Activated naive CD8-positive, alpha-beta T cell treated with anti-CD3 and anti-CD28 coated beads for 36 hours (primary cell): ENCODE measurements around the gene AGAP6. TPM values are rescaled to one million over a fixed set of nuclear protein-coding genes. Genes with fewer than 3 reads are reported as not detected.
A peak's percentile ranks its signal among the peaks of the same experiment; 100 is the strongest.
"Not testable (repeated sequence)": the region's sequence is repeated elsewhere in the genome, so short reads cannot be mapped to it uniquely, and the experiment has no call there.

Experiments
- DNase-seq: peaks from one replicate; pipeline ENCODE4 v3.0.0; 2021
- H3K27ac Mint-ChIP-seq: one replicate; pipeline ENCODE4 v1.8.0; 2022; ENCODE audit warnings: mild to moderate bottlenecking, moderate library complexity, mixed read lengths
- H3K27me3 Mint-ChIP-seq: one replicate; pipeline ENCODE4 v1.8.0; 2022; ENCODE audit warnings: mild to moderate bottlenecking, mixed read lengths
- H3K36me3 Mint-ChIP-seq: one replicate; pipeline ENCODE4 v1.8.0; 2021; ENCODE audit warnings: mild to moderate bottlenecking, mixed read lengths
- H3K4me1 Mint-ChIP-seq: one replicate; pipeline ENCODE4 v1.8.0; 2021; ENCODE audit warnings: mixed read lengths
- H3K4me3 Mint-ChIP-seq: one replicate; pipeline ENCODE4 v1.8.0; 2022; ENCODE audit warnings: mild to moderate bottlenecking, moderate library complexity, mixed read lengths
- H3K9me3 Mint-ChIP-seq: one replicate; pipeline ENCODE4 v1.8.0; 2022; ENCODE audit warnings: mixed read lengths
- total RNA-seq, 2 experiments: library from RNA; stranded (reverse); gene quantifications; one replicate each; pipeline ENCODE4 v1.2.3, GENCODE V29; 2021

AGAP6 gene
- 10 to 100 TPM; 13.6 to 14.7 TPM for total RNA-seq

DNA sequence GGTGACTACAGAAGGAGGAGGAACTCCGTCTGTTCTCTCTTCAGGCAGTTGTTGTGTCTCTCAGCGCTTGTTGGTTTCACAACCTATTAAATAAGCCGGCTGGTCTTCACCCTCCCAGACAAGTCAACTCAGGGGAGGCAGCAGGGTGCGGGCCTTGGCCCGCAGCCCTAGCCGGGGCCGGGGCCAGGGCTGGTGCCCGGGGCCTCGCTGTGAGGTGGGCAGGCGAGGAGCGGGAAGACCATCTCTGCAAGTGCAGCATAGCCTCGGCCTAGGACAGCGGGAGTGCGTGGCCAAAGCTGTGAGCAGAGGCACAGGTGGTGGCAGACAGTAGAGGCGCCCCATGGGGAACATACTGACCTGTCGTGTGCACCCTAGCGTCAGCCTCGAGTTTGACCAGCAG, at the start of gene AGAP6:
AGAP6 (plus strand) TSS at position 31 of the 400 bp plus-strand sequence; CDS start at position 341, 310 bp downstream.
- not testable (repeated sequence) for H3K4me3 Mint-ChIP-seq, H3K27me3 Mint-ChIP-seq, DNase-seq, H3K27ac Mint-ChIP-seq, H3K4me1 Mint-ChIP-seq, H3K9me3 Mint-ChIP-seq, H3K36me3 Mint-ChIP-seq

DNA sequence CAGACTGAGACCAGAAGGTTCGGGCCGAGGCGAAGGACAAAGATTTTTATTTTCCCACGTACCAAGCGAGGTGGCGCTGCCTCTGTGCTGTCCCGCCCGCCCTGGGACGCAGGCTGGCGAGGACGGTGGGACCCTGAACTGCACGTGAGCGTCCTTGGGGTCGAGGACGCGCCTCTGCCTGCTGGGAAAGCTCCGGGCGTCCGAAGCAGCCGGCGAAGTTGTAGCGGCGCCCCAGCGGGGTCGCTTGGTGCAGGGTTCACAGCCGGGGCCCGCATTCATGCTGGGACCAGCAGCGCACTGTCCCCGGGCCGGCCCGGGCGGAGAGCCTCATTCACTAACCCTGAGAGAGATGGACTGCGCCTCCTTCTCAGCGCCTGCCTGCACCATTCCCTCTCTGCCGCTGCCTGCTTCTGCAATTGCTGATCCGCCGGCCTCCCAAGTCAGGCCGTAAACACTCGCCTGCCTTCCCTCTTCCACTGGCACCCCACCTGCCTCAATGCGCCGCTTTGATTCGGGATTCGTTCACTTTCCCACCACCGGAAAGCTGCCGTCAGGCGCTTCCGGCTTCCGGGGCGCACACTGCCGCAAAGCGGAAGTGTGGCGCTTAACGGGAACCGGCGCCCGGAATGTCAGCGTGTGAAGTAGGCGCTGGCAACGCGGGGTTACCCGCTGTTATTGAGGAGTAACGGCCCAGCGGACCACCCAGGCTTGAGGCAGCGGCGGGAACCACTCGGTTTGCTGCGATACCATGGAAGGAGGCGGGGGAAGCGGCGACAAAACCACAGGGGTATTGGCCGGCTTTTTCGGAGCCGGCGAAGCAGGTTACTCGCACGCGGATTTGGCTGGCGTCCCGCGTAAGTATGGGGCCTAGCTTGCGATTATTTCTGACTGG, 46.5 kb upstream of the AGAP6 start, which contains the start of the genes PARG and TIMM23B:
PARG (minus strand) TSS at position 581 of the 892 bp plus-strand sequence; CDS start at position 279, 302 bp downstream.
TIMM23B (plus strand) TSS at position 607 of the 892 bp plus-strand sequence; CDS start at position 749, 142 bp downstream.
- H3K27ac Mint-ChIP-seq: peak within 1 kb of the TSS; percentile 94
- H3K27me3 Mint-ChIP-seq, H3K9me3 Mint-ChIP-seq: not testable (repeated sequence)
- peak; percentile 85 for DNase-seq
- H3K36me3 Mint-ChIP-seq: peaks cover 11% of the 10 kb centered on the region
- H3K4me1 Mint-ChIP-seq: peaks cover 15% of the 10 kb centered on the region
- H3K4me3 Mint-ChIP-seq: peak within 1 kb of the TSS; percentile 99

DNA sequence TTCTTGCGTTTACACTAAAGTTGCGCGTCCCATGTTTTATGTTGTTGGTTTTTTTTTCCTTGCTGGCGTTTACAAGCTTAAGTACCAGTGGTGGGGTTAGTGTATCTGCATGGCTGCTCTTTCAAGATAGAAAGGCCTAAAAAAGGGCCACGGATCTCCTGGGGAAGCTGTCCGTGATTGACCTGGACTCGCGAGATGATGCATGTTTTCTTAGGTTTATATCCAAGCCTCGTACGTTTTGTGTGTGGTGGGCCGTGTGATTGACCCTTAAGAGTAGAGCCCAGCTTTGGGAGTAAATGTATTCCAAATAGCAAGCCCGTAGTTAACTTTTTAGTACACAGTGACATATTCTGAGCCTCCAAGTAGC, 45.9 kb upstream of the AGAP6 start:
- Mint-ChIP-seq H3K4me1 (peaks cover 15% of the 10 kb centered on the region), H3K36me3 (peaks cover 15% of the 10 kb centered on the region), H3K27ac (peak overlapping the region; percentile 94), H3K4me3 (peak overlapping the region; percentile 99)
- not testable (repeated sequence) for H3K9me3 Mint-ChIP-seq, DNase-seq, H3K27me3 Mint-ChIP-seq

DNA sequence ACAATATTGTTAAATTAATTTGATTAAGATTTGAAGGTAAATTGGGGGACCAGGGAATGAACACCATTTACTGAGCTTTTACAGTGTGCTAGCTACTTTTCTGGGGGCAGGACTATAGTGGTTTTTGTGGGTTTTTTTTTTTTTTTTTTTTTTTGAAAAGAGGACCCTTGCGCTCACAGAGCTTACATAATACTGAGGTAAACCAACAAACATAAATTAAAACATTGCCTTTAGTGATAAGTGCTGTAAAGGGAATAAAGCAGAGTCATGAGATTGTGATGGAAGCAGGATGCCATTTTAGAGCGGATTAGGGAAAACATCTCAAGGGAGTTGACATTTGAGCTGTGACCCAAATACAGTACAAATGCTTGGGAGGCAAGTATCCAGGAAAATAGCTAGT, 44.6 kb upstream of the AGAP6 start:
- H3K4me3 Mint-ChIP-seq: peak overlapping the region; percentile 41
- peaks cover 11% of the 10 kb centered on the region for H3K4me1 Mint-ChIP-seq
- not testable (repeated sequence) for H3K27ac Mint-ChIP-seq

DNA sequence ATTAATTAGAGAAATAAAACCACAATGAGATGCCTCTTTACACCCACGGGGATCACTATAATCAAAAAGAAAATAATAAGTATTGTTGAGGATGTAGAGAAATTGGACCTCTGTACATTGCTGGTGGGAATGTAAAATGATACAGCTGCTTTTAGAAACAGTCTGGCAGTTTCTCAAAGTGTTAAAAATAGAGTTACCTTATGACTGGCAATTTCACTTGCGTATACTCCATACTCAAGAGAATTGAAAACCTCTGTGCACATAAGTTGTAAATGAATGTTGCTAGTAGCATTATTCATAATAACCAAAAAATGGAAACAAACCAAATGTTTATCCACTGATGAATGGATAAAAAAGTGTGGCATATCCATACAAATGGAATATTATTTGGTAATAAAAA, 40.1 kb upstream of the AGAP6 start:
- Mint-ChIP-seq H3K4me1 (peaks cover 10% of the 10 kb centered on the region), H3K36me3 (peaks cover 18% of the 10 kb centered on the region)
- not testable (repeated sequence) for H3K27me3 Mint-ChIP-seq, H3K4me3 Mint-ChIP-seq, DNase-seq, H3K27ac Mint-ChIP-seq, H3K9me3 Mint-ChIP-seq

More for the DNA sequence above, 44.6 kb upstream of the AGAP6 start:
- not testable (repeated sequence) for H3K9me3 Mint-ChIP-seq, DNase-seq, H3K27me3 Mint-ChIP-seq
- peaks cover 19% of the 10 kb centered on the region for H3K36me3 Mint-ChIP-seq

DNA sequence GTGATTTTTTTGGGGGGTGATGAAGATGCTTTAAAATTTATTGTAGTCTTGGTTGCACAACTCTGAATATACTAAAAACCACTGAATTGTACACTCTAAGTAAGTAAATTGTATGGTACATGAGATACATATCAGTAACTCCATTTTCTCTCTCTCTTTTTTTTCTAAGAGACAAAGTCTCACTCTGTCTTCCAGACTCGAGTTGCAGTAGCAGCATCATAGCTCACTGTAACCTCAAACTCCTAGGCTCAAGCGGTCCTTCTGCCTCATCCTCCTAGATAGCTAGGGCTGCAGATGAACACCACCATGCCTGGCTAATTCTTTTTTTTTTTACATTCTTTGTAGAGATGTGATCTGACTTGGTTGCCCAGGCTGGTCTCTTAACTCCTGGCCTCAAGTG, 39.5 kb upstream of the AGAP6 start:
- not testable (repeated sequence) for DNase-seq, H3K27ac Mint-ChIP-seq, H3K4me1 Mint-ChIP-seq, H3K9me3 Mint-ChIP-seq, H3K27me3 Mint-ChIP-seq, H3K4me3 Mint-ChIP-seq
- H3K36me3 Mint-ChIP-seq: peaks cover 15% of the 10 kb centered on the region

DNA sequence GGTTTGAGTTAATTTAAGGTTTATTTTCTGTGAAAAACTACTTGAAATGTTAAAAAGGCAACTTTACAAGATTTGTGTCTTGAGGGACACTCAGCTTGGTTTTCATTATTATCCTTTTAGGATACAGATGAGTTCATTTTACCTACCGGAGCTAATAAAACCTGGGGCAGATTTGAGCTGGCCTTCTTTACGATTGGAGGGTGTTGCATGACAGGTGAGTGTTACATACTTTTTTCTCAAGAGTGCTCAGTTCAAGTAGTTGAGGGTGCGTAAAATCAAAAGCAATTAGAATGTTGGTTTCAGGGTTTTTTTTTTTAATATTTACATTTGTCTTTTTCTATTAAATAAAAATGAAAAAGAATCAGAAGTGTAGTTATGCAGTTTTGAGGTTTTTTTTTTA, 36.2 kb upstream of the AGAP6 start:
- H3K4me1 Mint-ChIP-seq, H3K27ac Mint-ChIP-seq, H3K27me3 Mint-ChIP-seq, H3K36me3 Mint-ChIP-seq, H3K9me3 Mint-ChIP-seq, H3K4me3 Mint-ChIP-seq, DNase-seq: not testable (repeated sequence)

DNA sequence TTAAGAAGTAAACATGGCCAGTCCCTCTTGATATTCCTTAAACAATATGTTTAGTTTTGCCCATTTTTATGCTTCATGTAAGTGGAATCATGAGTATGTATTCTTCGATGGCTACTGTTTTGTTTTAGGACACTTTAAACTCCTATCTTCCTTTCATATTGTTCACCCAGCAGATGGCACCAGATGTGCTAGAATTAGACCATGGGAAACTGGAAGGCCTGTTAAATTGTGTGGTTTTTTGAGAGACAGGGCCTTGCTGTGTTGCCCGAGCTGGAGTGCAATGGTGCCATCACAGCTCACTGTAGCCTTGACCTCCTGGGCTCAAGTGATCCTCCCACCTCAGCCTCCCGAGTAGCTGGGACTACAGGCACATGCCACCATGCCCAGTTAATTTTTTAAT, 35.1 kb upstream of the AGAP6 start:
- H3K4me3 Mint-ChIP-seq, H3K27me3 Mint-ChIP-seq, H3K9me3 Mint-ChIP-seq, H3K36me3 Mint-ChIP-seq, H3K4me1 Mint-ChIP-seq, H3K27ac Mint-ChIP-seq, DNase-seq: not testable (repeated sequence)

DNA sequence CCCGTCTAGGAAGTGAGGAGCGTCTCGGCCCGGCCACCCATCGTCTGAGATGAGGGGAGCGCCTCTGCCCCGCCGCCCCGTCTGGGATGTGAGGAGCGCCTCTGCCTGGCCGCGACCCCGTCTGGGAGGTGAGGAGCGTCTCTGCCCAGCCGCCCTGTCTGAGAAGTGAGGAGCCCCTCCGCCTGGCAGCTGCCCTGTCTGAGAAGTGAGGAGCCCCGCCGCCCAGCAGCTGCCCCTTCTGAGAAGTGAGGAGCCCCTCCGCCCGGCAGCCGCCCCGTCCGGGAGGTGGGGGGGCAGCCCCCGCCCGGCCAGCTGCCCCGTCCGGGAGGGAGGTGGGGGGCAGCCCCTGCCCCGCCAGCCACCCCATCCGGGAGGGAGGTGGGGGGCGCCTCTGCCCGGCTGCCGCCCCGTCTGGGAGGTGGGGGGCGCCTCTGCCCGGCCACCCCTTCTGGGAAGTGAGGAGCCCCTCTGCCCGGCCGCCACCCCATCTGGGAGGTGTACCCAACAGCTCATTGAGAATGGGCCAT, 17.8 kb upstream of the AGAP6 start:
- H3K9me3 Mint-ChIP-seq, H3K27ac Mint-ChIP-seq, H3K4me1 Mint-ChIP-seq, H3K27me3 Mint-ChIP-seq, H3K4me3 Mint-ChIP-seq, DNase-seq: not testable (repeated sequence)
- peaks cover 10% of the 10 kb centered on the region for H3K36me3 Mint-ChIP-seq

DNA sequence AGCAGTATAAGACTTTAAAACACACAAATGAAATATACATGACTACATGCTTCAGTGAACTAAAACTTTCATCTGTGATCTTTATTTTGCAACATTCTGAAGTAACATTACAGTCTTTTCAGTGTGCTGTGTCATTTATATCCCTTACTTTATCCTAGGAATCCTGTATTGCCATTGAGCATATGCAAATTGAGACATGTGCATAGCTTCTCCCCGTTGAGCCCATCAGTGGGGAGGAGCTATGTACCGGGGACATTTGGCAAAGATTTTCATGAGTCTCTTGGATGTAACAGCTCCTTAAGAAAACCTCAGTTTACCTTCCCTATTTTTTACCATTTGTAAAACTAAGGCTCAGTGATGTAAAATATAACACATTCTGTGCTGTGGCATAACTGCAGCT, 16.7 kb upstream of the AGAP6 start:
- H3K27ac Mint-ChIP-seq, H3K4me3 Mint-ChIP-seq, H3K4me1 Mint-ChIP-seq, DNase-seq, H3K27me3 Mint-ChIP-seq, H3K9me3 Mint-ChIP-seq, H3K36me3 Mint-ChIP-seq: not testable (repeated sequence)

DNA sequence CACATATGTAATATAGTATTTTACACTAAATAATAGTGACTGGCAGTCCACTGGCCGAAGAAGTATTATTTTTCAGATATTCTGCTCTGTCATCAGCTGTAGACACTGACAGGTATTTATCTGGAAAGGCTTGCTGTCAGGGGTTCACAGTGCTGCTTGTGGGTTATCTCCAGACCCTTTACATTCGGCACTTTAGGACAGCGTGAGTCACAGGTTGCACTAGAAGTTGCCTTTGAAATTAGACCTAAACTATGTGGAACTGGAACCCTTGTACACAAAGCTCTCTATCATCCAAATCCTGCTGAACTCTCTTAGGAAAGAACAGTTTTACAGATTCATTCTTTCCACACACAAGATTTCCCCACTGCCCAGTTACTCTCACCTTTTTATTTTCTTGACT, 16.1 kb upstream of the AGAP6 start:
- H3K27me3 Mint-ChIP-seq, H3K4me3 Mint-ChIP-seq, H3K4me1 Mint-ChIP-seq, DNase-seq, H3K9me3 Mint-ChIP-seq, H3K36me3 Mint-ChIP-seq, H3K27ac Mint-ChIP-seq: not testable (repeated sequence)

DNA sequence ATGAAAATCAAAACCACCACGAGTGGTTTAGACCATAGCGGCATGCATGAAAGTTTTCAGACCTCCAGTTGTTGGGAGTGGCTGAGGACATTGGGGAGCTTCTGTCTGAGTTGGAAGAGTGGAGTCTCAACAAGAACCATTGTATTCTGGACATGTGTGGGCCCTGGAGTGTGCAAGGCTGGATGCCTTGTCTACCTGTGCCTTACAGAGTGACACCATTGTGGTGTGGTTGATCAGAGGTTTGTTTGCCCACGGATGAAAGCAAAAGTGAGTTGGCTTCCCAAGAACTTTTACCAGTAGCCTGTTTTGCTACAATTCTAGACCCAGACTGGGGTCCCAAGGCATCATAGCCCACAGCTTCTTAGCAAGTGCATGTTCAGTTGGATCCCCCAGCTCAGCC, 10.4 kb upstream of the AGAP6 start:
- not testable (repeated sequence) for H3K4me3 Mint-ChIP-seq, H3K4me1 Mint-ChIP-seq, H3K36me3 Mint-ChIP-seq, H3K27ac Mint-ChIP-seq, H3K27me3 Mint-ChIP-seq, H3K9me3 Mint-ChIP-seq, DNase-seq

DNA sequence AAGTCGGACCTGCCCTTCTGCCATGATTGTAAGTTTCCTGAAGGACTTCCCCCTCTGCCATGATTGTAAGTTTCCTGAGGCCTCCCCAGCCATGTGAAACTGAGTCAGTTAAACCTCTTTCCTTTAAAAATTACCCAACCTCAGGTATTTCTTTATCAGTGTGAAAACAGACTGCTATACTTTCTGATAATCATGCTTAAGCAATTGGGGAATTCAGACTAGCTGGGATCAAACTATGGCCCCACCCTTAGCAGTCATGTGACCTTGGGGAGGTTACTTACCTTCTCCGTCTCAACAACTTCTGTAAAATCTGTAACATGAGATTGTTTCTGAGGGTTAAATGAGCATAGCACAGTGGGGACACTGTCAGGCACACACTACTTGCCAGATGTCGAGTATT, 999 bp upstream of the AGAP6 start:
- DNase-seq, H3K4me3 Mint-ChIP-seq, H3K27ac Mint-ChIP-seq, H3K9me3 Mint-ChIP-seq, H3K27me3 Mint-ChIP-seq, H3K36me3 Mint-ChIP-seq, H3K4me1 Mint-ChIP-seq: not testable (repeated sequence)

DNA sequence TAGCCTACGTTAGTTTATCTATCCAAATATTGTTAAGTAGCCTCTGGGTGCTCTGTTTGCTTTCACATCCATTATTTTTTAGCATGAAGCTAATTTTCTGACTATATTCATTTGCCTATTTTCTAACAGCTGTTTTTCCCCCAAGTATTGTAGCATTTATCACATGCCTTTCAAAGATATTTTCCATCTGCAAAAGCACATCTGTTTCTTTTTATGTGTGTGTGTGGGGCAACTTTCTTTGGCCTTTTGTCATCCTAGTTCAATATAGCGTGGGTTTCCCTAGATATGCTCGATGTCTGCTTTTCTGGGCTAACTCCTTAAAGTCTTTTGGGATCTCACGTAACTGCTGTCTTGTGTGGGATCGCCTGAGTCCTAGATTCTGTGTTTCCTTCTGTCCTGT, 7.1 kb downstream of the AGAP6 start:
- H3K4me1 Mint-ChIP-seq, H3K4me3 Mint-ChIP-seq, H3K27ac Mint-ChIP-seq, H3K9me3 Mint-ChIP-seq, DNase-seq, H3K36me3 Mint-ChIP-seq, H3K27me3 Mint-ChIP-seq: not testable (repeated sequence)

DNA sequence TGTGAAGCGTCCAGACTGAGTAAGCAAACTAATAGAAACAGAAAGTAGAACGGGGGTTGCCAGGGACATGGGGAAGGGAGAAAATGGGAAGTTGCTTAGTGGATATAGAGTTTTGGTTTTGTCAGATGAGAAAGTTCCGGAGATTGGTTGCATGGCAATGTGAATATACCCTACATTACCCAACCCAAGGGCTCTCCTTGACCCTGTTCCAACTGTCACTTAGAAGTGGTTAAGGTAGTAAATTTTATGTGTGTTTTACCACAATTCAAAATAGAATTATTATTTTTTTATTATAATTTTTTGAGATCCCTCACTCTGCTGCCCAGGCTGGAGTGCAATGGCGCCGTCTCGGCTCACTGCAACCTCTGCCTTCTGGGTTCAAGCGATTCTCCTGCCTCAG, 25.8 kb downstream of the AGAP6 start:
- not testable (repeated sequence) for H3K4me1 Mint-ChIP-seq, H3K27ac Mint-ChIP-seq, H3K9me3 Mint-ChIP-seq, H3K27me3 Mint-ChIP-seq, H3K4me3 Mint-ChIP-seq, DNase-seq, H3K36me3 Mint-ChIP-seq

DNA sequence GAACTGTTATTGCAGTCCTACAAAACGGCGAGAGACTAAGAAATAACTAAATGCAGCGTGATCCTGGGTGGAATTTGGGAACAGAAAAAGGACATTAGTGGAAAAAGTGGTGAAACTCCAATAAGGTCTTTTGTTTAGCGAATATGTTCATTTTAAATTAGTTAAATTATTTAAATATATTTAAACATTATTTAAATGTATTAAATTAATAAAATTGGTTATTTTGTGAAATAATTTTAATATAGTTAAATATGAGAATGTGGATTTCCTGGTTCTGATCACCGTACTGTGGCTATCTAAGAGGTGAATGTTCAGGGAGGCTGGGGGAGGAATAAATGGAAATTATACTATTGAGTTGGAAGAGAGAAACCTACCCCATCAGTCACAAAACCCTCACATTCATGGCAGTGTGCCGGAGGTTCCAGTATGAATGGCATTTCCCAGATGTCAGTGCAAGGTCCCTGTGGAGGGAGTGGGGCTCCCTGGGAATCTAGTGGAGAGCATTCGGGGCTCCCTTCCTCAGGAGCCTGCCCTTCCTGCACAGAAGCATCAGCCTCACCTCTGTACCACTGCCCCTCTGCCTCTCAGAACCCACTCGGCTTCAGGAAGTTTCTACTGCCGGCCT, 27.5 kb downstream of the AGAP6 start:
- H3K9me3 Mint-ChIP-seq, H3K4me3 Mint-ChIP-seq, H3K27ac Mint-ChIP-seq, H3K27me3 Mint-ChIP-seq, H3K36me3 Mint-ChIP-seq, H3K4me1 Mint-ChIP-seq, DNase-seq: not testable (repeated sequence)
